GM12865 (cell line): ENCODE data around the gene CFAP298.
"Not testable (repeated sequence)": the region's sequence is repeated elsewhere in the genome, so short reads cannot be mapped to it uniquely, and the experiment has no call there.

Source experiments
- DNase-seq: peaks from one replicate; pipeline ENCODE4 v3.0.0; 2010; ENCODE audit warnings: low read depth
- H3K4me3 ChIP-seq: 2 replicates; pipeline ENCODE4 v1.5.1; 2011; ENCODE audit warnings: mild to moderate bottlenecking, low read depth, low read length, control low read depth
- CTCF ChIP-seq: IDR thresholded peaks from 2 replicates; pipeline ENCODE4 v1.5.1; 2011; ENCODE audit warnings: low read length, control low read depth, low read depth, inconsistent platforms; ENCODE audit not compliant: insufficient read depth; ENCODE audit errors: missing control alignments

The CFAP298 gene

GRCh38 chr21:32641710-32642698, 29.8 kb upstream of the CFAP298 start:
- no peak for DNase-seq
- TF ChIP-seq CTCF = no peak
- no peak overlapping the region for H3K4me3 ChIP-seq

GRCh38 chr21:32626621-32627196, 14.5 kb upstream of the CFAP298 start:
- no peak for TF ChIP-seq CTCF
- H3K4me3 ChIP-seq = no peak overlapping the region
- DNase-seq = no peak

GRCh38 chr21:32618218-32618617, 6.0 kb upstream of the CFAP298 start:
- H3K4me3 ChIP-seq, DNase-seq: not testable (repeated sequence)

- no peak for DNase-seq
- peak overlapping the region; percentile 83 for H3K4me3 ChIP-seq
- TF ChIP-seq CTCF = no peak
These were observed 1.4 kb upstream of the CFAP298 start for GRCh38 chr21:32613436-32614043.

GRCh38 chr21:32612999-32613337, 791 bp upstream of the CFAP298 start:
- TF ChIP-seq CTCF = no peak
- DNase-seq = no peak
- H3K4me3 ChIP-seq = peak overlapping the region; percentile 83

- TF ChIP-seq CTCF = no peak
- DNase-seq = peak; percentile 48
These were observed 643 bp downstream of the CFAP298 start for GRCh38 chr21:32611471-32611997.

GRCh38 chr21:32610940-32611339, 1.2 kb downstream of the CFAP298 start:
- not testable (repeated sequence) for DNase-seq
- H3K4me3 ChIP-seq = peak overlapping the region; percentile 83

More at GRCh38 chr21:32611471-32611997, 643 bp downstream of the CFAP298 start:
- peak overlapping the region; percentile 83 for H3K4me3 ChIP-seq
